TTC549 (cell line): Measurements from ENCODE around the gene EFCAB7.
A peak's percentile ranks its signal among the peaks of the same experiment; 100 is the strongest.

ENCODE experiments used
- FAIRE-seq: peaks from 2 replicates; lab custom pipeline; 2012; peaks lifted over from hg19 to GRCh38; lab: Jason Lieb, UNC

Gene EFCAB7, protein sequence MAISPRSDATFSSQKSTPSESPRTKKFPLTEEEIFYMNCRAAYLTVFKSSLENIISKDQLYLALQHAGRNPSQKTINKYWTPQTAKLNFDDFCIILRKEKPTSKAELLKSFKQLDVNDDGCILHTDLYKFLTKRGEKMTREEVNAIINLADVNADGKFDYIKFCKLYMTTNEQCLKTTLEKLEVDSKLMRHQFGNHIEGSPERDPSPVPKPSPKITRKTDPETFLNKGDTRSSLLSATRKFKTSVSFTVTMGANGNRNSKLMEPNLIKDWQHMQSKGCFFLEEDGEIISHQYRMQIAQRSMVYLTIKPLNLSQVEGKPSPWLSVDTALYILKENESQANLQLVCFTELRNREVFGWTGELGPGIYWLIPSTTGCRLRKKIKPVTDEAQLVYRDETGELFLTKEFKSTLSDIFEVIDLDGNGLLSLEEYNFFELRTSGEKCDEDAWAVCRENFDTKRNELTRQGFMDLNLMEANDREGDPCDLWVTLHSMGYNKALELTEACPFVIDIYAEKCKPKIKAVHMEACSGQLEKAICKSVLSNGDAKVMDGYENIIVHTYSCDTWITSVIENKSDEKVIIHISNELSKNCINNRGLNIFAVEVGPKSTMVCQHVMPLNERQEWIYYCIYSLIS

GRCh38 chr1:63522891-63523728, at the start of gene EFCAB7, which contains the start of gene ITGB3BP:
TSS of gene EFCAB7 (plus strand) at chr1:63523525. CDS start at chr1:63525573, 2,048 bp downstream.
TSS of gene ITGB3BP (minus strand) at chr1:63523225. CDS start at chr1:63523133, 92 bp downstream.
- no peak for FAIRE-seq

GRCh38 chr1:63475761-63476160, 47.6 kb upstream of the EFCAB7 start:
- no peak for FAIRE-seq

DNA sequence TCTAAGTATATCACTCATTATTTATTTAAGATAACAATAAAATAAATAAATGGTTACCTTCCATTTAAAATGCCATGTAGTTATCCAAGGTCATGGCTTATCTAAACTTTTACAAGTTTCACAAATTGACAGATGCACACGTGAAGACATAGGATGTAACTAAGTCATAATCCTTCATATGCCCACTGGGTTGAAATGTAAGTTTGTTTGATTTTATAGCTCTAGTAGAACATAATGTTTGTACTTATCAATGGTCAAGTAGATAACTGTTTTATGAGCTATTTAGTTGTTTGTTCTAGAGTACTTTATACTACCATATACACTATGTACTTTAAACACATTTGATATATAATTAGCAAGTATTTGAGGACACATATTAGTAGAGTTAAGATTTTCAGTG, 43.3 kb upstream of the EFCAB7 start:
- no peak for FAIRE-seq

DNA sequence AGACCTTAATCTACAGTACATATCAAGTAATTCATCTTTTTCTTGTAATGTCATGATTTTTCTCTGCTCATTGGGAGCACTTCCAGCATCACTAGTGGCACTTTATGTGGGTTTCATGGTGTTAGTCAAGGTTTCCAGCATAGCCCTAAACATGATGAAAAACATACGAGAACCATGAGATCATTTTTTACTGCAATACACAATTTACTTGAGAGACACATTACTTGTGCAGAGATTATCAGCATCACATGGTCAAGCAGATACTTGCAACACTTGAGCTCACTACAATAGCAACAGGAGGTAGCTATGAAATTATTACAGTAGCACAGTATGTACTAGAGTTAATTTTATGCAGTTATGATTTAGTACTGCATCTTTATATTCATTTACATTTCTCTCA, 36.7 kb upstream of the EFCAB7 start:
- no peak for FAIRE-seq

DNA sequence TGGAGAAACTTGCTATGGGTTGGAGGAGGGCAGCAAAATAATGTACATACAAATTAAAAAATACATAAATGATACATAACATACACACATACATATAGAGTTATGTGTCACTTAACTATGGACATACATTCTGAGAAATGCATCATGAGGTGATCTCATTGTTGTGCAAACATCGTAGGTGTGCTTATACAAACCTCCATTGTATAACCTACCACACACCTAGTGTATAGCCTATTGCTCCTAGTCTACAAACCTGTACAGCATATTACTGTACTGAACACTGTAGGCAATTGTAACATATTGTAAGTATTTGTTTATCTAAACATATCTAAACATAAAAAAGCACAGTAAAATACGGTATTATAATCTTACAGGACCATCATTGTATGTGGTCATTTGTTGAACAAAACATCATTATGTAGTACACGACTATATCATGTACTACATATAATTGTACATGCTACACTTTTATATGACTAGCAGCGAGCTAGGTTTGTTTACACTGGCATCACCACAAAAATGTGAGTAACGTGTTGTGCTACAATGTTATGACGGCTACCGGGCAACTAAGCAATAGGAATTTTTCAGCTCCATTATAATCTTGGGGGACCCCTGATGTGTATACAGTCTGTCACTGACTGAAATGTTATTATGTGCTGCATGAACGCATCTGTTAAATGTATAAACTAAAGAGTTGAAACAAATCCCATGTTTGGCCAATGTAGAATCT, 35.8 kb upstream of the EFCAB7 start:
- no peak for FAIRE-seq

- no peak for FAIRE-seq
Observed at GRCh38 chr1:63497577-63497976, 25.7 kb upstream of the EFCAB7 start.

DNA sequence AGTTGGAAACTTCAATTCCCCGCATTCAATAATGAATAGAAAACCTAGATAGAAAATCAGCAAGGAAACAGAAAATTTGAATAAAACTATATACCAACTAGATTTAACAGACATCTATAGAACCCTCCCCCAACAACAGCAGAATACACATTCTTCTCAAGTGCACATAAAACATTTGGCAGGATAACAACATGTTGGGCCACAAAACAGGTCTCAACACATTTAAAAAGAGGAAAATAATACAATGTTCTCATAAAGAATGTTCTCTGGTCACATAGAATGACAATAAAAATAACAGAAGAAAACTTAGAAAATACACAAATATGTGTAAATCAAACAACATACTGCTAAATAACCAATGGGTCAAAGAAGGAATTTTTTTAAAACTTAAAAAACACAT, 25.2 kb upstream of the EFCAB7 start:
- no peak for FAIRE-seq

- no peak for FAIRE-seq
Observed at GRCh38 chr1:63501256-63501655, 22.1 kb upstream of the EFCAB7 start.

DNA sequence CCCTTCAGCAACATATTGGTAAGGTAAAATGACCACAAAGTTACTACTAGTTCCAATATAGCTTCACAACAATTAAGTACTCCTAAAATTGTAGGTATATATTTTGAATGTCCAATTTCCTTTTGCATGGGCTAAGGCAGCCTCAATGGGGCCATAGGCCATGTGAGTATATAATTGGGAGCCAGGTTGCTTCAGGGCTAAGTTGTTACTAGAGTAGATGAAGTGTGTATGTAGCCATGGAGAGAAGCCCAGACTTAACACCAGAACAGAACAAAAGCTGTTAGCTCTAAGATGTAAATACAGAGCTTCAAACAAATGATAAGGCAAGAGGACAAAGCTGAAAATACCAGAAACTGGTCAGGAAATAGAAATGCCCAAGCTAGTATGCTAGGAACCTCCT, 16.5 kb upstream of the EFCAB7 start:
- FAIRE-seq, result no peak

DNA sequence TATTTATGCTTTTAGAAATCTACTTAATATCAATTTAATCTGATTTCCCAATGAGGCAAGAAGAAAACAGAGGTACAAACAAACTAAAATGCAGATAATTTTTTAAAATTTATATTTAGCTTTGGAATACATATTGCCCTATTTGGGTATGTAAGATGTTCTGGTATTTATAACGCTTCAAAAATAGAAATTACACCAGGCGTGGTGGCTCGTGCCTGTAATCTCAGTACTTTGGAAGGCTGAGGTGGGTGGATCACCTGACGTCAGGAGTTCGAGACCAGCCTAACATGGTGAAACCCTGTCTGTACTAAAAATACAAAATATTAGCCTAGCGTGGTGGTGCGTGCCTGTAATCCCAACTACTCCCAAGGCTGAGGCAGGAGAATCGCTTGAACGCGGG, 13.6 kb upstream of the EFCAB7 start:
- no peak for FAIRE-seq

DNA sequence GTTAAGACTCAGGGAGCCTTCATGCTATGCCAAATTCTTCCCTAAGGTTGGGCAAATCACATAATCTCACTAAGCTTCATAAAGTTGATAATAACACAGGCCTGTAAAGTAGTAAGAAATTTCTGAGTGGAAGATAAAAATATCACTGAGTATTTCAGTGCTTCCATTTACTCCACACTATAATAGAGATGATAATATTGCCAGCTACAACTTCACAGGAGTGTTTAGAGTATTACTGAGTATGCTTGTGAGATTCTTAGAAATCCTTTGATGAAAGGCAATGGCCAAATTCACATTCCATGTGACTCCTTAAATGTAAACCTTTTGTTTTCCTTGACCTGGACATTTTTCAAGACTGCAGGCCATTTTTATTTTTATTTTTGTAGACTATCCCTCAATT, 10.7 kb upstream of the EFCAB7 start:
- no peak for FAIRE-seq

GRCh38 chr1:63516629-63517028, 6.7 kb upstream of the EFCAB7 start:
- no peak for FAIRE-seq

DNA sequence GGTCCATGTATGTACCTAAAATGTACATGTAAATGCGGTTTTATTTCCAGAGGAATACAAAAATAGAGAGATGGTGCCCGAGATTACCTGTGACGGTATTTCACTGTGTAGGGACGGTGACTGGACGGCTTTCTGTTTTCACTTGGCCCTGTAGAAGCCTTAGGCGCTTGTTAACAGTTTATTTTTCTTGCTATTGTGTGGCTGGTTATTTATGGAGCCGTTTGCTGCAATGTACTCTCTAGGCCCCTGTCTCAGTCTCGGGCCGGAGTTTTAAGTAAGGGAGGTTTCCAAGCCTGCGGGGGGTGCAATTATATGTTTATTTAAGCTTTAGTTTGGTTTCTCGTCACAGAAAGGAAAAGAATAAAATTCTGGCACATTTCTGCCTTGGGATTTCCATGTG, 413 bp downstream of the EFCAB7 start:
- FAIRE-seq, result no peak

DNA sequence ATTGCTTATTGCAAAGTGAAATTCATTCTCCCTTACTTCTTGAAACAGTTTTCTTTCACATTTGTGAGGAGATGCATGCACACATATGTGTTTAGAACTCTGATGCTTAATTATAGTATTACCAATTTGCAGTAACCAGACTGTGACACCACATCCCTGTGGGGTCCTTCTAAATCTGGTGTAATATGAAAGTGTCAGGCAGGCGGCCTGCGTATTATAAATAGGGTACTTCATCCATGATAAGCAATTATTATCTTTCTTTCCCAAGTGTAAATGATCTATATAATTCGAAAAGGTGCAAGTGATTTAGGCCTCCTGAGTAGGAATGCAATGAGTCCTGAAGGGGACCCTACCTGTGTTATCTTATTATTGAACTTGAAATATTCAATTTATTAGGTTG, 876 bp downstream of the EFCAB7 start:
- FAIRE-seq, result no peak

DNA sequence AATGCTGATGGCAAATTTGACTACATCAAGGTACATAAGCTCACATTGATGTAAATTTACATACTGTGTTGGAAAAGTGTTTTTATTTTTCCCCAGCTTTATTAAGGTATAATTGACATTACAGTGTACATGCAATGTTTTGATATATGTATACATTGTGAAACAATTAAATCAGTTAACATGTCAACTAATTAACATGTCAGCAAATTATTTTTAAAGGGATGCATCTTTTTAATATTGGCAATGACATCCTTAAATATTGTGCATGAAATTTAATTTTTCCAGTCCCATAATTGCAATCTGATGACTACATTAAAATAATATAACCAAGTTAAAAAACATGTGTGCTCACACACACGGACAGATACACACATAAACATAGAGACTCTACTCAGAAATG, 9.4 kb downstream of the EFCAB7 start:
- no peak for FAIRE-seq

DNA sequence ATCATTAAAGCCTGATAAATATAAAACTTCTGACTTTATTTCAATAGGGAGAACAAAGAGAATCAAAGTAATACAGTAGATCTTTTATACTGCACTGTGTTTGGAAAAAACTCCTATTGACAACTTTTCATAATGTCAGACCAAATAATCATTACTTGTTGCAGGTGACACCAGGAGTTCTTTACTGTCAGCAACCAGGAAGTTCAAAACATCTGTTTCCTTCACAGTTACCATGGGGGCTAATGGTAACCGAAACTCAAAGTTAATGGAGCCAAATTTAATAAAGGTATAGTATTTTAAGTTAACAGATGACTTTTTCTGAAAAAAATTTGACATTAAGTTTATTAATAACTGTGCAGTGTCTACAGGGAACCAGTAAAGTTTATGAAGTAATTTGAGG, 10.6 kb downstream of the EFCAB7 start:
- FAIRE-seq, result no peak

- no peak for FAIRE-seq
Observed at GRCh38 chr1:63534406-63534805, 11.1 kb downstream of the EFCAB7 start.

DNA sequence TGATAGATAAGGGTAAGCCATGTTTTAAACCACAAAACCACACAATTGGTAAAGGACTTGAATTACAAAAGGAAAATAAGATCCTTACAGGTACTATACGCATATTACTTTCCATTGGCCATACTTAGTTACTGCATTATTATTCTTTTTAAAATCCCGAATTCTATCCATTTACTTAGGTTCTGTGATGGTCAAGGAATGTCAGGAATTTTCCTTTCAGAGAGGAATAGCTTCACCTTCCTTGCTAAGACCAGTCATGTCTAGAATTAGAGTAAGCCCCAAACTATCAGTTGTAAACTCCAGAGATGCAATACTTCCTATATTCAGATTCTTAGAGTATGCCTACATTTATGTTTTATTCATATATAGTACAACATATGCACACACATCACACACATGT, 13.7 kb downstream of the EFCAB7 start:
- no peak for FAIRE-seq

GRCh38 chr1:63537940-63538339, 14.6 kb downstream of the EFCAB7 start:
- peak; percentile 74 for FAIRE-seq

DNA sequence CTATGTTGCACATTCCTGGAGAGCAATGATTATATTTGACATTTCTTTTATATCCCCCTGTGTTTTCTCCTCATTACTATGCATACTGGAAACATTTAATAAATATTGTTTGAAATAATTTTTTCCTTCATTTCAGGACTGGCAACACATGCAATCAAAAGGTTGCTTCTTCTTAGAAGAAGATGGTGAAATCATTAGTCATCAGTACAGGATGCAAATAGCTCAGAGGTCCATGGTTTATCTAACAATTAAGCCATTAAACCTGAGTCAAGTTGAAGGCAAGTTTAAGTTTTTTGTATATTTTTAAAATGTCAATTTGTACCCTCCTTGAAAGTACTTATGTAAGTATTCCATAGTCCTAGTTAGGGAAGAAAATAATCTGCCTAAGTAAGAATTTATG, 22.5 kb downstream of the EFCAB7 start:
- no peak for FAIRE-seq

DNA sequence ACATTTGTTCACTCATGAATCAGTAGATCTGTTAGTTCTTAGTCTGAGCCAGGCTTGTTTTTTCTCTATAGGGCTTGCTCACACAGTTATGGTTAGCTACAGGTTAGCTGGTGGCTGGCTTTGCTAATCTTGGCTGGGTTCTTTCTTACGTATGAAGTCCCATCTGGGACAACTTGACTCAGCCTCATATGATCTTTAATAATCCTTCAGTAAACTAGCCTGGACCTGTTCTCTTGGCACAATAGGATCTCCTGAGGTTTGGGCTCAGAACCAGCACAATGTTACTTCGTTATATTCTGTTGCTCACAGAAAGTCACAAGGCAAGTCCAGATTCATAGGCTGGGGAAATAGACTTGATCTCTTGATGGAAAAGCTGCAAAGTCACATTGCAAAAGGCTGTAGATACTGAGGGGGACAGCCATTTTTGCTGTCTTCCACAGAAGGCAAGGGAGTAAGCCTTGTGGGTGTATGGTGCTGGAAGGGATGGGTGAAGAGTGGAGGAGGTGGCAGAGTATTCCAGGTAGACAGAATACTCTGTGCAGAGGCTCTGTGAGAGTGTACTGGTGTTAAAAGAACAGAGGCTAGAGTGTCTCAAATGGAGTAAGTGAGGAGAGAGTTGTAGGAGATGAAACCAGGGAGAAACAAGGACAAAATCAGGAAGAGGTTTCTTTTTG, 24.4 kb downstream of the EFCAB7 start:
- no peak for FAIRE-seq

- FAIRE-seq, result no peak
Observed at GRCh38 chr1:63548303-63548702, 25.0 kb downstream of the EFCAB7 start.
